Liver (tissue), 3 donors: ENCODE measurements around the gene CAV2.

Source experiments
- RAD21 ChIP-seq, 2 donors: IDR thresholded peaks; 2 replicates each; pipeline ENCODE4 v1.6.1; 2016; ENCODE audit warnings: antibody characterized with exemption in 2 of 2, mild to moderate bottlenecking in 2 of 2
- TAF1 ChIP-seq: conservative IDR thresholded peaks from 2 replicates; pipeline ENCODE4 v1.6.1; 2016; ENCODE audit warnings: antibody characterized with exemption, mild to moderate bottlenecking
- TF ChIP-seq, protein P1 (sequence below): fragments of 150-350 bp; IDR thresholded peaks from 2 replicates; pipeline ENCODE4 v1.5.1; 2017; ENCODE audit warnings: improper control_type of control experiment, low read depth, low read length; ENCODE audit not compliant: missing input control
- TF ChIP-seq, protein P2 (sequence below): IDR thresholded peaks from 2 replicates; pipeline ENCODE4 v1.6.1; 2016; ENCODE audit warnings: antibody characterized with exemption
- donor health status: healthy.
- donor health status: healthy.

DNA sequence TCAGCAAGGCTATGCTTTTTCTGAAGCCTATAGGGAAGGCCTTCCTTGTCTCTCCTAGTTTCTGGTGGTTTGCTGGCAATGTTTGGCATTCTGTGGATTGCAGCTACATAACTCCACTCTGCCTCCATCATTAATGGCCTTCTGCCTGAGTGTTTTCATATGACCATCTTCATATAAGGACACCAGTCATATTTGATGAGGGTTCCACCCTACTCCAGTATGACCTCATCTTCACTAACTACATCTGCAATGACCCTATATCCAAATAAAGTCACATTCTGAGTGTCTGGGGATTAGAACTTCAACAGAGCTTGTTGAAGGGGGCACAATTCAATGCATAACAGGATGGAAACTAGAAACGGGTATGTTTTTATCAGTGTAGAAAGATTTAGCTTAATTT, 47.4 kb downstream of the CAV2 start:
- TF ChIP-seq, protein P1, sequence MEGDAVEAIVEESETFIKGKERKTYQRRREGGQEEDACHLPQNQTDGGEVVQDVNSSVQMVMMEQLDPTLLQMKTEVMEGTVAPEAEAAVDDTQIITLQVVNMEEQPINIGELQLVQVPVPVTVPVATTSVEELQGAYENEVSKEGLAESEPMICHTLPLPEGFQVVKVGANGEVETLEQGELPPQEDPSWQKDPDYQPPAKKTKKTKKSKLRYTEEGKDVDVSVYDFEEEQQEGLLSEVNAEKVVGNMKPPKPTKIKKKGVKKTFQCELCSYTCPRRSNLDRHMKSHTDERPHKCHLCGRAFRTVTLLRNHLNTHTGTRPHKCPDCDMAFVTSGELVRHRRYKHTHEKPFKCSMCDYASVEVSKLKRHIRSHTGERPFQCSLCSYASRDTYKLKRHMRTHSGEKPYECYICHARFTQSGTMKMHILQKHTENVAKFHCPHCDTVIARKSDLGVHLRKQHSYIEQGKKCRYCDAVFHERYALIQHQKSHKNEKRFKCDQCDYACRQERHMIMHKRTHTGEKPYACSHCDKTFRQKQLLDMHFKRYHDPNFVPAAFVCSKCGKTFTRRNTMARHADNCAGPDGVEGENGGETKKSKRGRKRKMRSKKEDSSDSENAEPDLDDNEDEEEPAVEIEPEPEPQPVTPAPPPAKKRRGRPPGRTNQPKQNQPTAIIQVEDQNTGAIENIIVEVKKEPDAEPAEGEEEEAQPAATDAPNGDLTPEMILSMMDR: no peak
- TF ChIP-seq RAD21 (IDR thresholded peaks at IDR 0.05) (no peak), TAF1 (no peak)
- TF ChIP-seq, protein P2, sequence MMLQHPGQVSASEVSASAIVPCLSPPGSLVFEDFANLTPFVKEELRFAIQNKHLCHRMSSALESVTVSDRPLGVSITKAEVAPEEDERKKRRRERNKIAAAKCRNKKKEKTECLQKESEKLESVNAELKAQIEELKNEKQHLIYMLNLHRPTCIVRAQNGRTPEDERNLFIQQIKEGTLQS: no peak
